ENCODE results near the gene AGPAT1.
A peak's percentile ranks its signal among the peaks of the same experiment; 100 is the strongest.
"Not testable (repeated sequence)": the region's sequence is repeated elsewhere in the genome, so short reads cannot be mapped to it uniquely, and the experiment has no call there.

Gene AGPAT1

DNA sequence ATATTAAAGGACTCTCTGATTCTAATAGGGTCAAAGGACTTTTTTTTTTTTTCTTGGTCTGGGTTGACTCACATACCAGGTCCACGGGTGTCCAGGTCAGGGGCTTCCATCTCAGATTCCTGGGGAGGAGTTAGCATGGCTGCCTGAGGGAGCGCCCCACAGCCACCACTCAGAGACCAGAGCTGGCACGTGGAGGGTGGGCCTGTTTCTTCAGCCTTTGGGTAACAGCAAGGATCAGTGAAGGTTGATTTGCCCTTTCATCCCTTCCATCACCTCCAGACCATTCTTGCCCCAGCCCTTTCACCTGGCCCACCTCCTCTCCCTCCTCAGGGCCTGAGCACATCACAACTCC, 22.4 kb upstream of the AGPAT1 start:
- no peak for DNase-seq

DNA sequence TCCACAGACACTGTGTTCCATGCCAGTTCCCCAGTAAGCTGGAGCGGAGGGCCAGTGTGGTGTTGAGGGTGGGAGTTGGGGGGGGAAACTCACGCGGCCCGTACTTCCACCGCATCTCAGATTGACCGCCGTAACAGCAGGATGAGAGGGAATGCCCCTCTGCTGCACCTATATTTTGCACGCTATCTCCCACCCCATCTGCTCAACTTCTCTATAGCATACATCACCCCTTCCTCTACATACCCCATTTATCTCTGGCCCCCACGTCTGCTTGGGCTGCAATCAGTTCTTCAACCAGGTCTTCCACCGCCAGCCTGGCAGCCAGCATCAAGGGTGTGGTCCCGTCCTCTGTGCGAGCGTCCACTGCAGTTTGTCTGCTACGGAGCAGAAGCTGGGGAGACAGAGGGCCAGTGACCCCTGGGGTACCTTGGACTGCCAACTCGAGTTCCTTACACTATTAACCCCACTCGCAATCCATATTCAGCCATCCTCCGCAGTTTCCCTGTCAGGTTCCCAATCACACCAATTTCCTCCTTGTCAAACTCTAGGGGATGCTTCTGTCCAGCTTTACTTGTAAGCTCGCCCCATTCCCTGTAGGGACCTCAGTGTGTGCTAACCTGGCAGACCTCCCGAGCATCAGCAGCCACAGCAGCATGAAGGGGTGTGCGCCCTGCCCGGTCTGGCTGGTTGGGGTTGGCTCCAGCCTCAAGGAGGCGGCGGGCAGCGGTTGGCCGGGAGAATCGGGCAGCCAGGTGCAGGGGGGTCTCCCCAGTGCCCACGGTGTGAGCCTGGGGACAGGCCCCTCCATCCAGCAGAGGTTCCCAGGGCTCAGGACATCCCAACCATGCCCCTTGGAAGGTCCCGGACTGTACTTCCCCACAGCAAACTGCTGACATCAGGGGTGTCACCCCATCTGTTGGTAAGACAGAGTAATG, 21.1 kb upstream of the AGPAT1 start:
- no peak for DNase-seq

DNA sequence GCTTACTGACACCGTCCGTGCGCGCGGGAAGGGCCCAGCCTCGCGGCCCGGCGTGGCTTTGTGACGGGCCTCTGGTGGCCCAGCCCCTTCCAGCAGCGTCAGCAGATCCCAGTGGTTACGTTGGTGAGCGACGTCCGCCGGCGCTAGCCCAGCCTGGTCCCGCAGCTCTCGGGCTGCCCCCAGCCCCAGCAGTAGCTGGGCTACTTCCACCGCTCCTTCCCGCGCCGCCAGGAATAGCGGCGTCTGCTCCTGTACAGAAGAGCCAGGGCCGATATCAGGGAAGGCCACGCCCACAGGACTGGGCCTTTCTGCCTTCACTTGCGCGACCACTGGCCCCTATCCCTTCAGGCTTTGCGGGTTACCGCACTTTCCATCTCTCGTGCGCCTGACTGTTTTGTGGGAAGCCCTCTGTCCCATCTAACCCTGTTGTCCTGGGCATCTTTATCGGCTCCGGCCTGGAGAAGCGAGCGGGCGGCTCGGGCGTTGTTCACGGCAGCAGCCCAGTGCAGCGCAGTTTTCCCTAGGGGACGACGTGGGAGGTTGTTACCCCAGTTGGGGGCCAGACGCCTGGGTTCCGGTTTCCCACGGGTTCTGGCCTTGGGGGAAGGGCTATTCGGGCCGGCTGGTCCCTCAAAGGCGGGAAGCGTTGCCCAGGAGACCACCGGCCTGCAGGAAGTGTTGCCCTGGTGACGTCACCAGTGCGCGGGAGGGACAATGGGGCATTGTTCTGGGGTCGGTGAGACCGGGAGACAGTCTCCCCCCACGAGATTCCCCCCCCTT, 20.2 kb upstream of the AGPAT1 start:
- DNase-seq: peak; percentile 94

DNA sequence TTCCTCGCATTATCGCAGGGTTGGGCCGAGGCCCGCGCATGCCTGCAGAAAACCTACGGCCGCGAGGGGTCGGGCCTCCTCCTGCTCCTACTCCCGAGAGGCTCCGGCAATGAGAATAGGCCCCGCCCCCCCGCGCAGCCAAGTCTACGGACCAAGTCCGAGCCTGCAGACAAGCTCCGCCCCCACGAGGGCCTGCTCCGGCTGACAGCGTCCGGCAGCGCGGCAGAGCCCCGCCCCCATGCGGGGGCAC, 19.7 kb upstream of the AGPAT1 start:
- peak; percentile 100 for DNase-seq

DNA sequence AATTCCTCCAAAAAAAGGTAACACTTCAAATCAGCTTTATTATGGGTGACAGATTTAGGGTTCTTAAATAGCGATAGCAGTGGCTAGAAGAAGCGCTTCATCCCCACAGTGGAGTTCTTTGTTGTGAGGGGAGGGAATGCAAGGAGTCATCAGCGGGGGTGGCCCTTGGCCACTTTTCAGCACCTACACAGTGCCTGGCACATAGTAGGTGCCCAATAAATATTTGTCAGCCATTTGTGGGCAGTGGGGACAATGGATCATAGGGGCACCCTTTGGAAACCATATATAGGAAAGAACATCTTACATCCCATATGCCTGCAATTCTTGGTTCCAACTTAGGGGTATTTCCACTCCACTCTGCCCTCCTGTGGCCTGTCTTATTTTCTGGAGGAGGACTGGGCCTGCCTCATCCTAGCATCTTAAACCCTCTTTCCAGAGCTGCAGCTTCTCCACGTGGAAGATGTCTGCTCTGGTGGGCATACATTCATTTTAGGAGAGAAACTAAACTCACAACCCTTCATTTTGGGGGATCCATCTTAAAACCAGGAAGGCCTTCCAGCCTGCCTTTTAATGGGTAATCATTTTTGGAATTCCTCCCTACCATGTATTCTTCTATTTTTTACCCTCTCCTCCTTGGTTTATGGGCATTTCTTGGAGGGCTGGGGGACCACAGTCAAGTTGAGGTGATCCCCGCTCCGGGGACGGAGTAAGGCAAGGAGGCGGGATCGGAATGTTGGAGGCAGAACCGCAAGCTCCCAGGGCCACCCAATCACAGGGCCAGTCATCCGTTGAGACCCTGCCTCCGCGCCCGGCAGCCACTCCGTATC, 19.2 kb upstream of the AGPAT1 start:
- no peak for DNase-seq

DNA sequence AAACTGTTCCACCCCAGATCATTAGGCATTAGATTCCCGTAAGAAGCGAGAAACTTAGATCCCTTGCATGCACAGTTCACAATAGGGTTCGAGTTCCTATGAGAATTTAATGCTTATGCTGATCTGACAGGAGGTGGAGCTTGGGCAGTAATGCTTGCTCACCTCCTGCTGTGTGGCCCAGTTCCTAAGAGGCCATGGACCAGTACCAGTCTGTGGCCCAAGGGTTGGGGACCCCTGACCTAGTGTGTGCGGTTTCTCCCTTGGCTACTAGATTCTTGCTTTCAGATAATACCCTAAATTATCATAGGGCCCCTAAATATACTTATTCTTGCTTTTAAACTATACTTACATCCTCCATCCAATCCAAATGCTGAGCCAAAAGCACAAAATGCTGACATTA, 18.5 kb upstream of the AGPAT1 start:
- DNase-seq: no peak

DNA sequence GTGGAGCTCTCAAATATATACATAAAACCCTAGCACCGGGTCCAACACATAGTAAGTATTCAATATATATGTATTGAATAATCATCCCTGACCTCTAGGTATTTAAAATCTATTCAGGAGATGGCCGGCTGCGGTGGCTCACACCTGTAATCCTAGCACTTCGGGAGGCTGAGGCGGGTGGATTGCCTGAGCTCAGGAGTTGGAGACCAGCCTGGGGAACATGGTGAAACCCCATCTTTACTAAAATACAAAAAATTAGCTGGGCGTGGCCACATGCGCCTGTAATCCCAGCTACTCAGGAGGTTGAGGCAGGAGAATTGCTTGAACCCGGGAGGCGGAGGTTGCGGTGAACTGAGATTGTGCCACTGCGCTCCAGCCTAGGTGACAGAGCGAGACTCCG, 17.2 kb upstream of the AGPAT1 start:
- DNase-seq: not testable (repeated sequence)

DNA sequence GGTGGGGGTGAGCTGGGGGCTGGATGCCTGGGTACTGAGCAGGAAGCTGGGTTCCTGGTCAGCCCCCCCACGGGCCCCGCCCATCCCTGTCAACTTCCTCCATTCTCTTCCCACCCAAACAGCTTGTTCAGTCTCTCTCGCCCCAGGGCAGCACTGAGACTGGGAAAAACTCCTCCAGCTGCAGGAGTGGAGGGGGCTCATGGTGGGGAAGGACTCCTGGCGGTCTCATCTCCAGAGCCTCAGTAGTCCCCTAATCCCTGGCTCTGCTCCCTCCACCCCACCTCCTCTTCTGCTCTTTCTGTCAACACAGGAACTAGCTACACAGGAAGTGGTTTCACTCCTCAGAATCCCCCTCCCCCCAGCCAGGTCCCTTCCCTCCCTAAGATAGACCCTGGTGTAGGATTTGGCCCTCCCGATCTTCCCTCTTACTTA, 16.7 kb upstream of the AGPAT1 start, which contains the start of gene GPSM3:
TSS of gene GPSM3 (minus strand) at position 36 of the 432 bp plus-strand sequence. CDS start 130 bp downstream, outside the sequence.
- DNase-seq: peak; percentile 71

DNA sequence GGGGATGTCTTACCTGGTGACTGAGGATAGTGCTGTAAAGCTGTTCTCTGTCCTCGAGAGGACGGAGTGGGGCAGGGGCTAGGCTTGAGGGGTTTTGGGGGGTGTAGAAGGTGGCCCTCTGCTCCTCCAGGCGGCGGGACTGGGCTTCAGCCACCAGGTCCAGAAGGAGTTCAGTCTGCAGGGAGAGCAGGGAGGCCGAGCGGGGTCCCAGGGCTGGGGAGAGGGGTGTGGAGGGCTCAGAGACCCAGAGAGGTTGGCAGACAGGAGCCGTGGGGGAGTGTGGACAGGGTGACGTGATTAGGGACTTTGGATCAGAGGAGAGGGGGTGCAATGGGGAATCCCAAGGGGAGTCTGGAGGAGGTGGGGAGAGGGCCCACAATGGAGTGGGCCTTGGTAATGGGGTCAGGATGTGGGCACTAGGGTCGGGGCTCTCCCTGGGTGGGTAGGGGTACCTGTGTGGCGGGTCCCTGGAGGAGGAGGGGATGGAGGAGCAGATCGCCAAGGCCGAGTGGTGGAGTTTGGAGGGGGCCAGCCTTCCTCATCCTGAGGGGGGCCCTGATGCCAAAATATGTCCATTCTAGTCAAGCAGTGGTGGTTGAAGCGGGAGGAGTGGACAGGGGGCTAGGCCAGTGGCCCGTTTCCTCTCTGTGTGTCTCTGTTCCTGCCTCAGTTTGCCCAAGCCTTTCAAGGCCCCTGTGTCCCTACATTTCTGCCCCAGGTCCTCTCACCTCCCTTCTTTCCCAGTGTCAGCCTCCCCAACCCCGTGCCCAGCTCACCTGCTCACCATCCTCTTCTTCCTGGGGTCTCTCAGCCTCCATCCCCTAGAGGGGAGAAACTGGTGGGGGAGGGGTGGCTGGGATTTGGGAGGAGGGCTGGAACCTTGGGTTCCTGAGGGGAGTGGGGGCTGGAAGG, 16.1 kb upstream of the AGPAT1 start:
- no peak for DNase-seq

DNA sequence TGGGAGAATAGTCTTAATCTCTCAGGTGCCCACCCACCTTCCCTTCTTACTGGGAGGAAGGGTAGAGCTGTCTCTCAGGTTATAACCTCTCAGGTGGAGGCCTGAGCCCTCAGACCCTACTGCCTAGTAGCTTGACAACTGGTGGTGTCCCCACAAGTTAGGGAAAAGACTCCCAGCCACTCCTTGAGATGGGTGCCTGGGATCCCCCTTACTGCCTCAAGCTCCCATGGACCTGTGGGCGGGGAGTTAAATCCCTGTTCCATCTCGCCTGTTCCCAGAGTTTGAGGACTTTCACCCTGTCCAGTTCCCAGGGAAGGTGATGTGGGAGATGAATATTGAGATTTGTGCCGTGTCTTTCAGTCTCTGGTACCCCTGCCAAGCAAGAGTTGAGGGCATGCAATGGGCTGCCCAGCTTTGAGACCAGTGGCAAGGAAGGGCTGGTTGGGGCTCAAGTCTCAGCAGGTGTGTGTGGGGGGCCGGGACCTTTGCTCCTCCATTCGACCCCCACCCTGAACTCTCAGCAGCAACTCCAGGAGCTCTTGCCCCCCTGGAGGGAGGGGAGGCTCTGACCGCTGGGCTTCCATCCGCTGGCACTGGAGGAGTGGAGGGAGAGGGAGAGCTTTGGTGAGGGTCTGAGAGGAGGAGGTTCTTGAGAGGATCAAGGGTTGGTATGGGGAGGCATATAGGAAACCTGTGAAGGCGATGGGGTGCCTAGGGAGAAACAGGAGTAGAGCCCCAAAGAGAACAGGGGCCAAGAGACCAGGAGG, 15.2 kb upstream of the AGPAT1 start:
- DNase-seq: no peak

DNA sequence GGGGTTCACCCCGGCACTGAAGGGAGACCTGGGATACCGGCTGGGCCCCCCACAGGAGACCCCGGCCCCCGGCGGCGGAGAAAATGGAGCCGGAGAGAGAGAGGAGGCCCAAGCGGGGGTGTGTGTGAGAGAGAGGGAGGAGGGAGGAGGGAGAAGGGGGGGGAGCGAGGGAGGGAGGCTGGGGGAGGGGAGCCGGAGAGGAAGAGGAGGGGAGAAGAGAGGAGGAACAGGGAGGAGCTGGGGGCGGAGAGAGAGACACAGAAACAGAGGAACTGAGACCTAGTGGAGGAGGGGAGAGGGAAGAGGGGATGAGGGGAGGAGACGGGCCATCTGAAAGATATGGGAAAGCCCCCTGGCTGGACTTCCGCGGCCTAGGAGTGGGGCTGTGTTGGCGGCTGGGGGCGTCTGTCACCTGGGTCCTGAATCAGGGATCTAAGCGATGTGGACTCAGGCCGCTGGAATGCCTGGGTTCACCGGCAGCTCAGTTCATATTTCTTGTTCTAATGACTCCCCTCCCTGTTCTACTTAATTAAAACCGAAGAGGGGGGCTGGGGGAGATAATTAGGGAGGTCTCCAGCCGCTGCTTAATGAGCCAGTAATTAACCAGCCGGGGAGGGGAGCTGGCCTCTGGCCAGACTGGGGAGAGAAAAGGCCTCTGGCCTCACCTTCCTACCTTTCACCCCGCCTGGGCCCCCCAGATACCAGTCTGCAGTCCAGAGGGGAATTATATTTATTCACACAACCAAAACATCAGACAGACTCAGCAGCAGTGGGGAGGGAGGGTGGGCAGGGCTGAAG, 14.4 kb upstream of the AGPAT1 start, which contains the start of gene PBX2:
TSS of gene PBX2 (minus strand) at position 149 of the 798 bp plus-strand sequence. CDS start 287 bp downstream, outside the sequence.
- peak; percentile 94 for DNase-seq

DNA sequence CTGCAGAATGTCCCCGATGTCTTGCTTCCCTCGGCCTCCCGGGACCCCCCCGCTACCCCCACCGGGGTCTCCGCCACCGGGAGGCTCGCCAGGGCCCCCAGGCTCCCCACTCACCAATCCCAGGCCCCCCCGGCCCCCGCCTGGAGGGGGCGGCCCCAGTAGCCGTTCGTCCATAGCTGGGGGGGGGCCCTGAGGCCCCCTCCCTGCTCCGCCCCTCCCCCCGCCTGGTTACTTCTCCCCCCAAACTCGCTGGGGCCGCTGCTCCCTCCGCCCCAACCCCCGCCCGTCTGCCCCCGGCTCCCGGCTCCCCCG, 13.8 kb upstream of the AGPAT1 start:
- no peak for DNase-seq

DNA sequence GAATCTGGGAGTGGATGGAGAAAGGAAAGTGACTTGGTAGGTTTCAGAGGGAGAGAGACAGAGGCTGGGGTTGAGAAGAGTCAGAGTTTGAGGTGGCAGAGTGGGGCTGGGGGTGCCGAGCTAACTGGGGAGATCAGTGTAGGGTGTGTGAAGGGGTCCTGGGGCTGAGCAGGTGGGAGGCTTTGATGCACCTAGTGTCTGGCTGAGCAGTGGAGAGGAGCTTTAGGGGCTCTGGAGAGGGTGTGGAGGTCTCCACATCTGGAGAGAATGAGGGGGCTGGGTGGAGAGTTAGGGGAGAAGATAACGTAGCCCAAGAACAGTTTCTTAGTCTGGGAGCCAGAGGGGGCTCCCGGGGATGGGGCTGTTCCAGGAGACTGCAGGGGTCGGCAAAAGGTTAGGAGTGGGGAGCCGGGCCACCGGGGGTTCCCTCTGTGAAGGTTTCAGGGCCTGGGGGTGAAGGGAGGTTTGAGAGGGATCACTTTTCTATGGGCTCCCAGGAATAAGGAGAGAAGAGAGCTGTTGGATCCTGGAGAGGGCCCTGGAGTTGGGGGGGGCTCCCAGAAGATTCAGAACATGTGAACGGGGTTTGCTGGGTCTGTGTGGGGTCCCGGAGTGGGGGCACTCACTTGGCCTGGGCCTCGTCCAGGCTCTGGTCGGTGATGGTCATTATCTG, 13.3 kb upstream of the AGPAT1 start:
- DNase-seq: no peak

DNA sequence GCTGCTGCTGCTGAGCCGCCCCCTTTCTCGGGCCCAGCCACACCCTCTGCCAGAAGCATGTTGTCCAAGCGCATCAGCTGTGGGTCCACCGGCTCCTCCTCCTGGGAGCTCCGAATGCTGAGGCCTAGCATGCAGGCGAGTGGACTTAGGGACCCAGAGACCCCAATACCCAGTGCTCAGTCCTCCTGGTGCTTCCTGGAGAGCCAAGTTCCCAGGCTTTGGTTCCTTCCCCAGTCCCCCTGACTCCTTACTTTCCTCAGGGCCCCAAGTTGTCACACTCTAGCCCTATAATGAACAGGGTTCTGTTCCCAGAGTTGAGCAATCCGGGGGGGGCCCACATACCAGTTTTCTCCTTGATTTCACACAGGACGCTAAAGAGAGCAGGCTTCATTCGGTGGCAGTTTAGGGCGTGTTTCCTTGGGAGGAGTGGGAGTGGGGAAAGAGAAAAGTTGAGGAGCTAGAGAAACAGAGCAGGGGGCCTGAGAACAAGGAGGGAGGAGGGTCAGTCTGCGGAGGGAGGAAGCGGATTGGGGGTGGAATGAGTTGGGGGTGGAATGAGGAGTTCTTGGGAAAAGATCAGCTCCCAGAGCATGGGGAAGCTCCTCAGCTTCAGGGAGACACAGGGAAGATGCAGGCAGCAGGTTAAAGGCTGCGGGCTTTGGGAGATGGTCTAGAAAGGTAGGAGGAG, 12.6 kb upstream of the AGPAT1 start:
- DNase-seq: no peak

DNA sequence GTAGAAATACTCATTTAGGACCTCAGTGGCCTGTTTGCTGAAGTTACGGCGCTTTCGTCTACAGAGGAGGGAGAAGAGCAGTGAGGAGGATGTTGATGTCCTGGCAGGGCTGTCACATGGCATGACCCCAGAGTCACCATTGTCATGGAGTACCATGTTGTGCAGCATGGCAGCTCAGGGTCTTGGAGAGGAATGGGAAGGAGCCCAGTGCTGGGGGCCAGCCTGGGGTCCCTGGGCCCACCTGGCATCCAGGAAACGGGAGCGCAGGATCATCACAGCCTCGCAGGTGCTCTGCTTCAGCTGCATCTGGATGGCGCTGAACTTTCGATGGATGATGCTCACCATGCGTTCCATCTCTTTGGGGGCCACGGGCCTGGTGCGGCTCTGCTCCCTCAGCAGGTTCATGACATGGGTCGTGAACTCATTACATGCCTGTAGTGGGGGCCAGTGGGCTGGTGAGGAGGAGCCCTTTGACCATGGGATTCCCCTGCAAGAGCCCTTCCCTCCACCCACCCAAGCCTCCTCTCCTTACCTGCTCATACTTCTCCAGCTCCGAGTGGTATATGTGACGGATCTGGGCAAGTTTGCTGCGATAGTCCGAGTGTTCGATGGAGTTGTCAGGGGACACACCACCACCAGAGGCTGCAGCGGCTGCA, 12.0 kb upstream of the AGPAT1 start:
- DNase-seq: not testable (repeated sequence)

DNA sequence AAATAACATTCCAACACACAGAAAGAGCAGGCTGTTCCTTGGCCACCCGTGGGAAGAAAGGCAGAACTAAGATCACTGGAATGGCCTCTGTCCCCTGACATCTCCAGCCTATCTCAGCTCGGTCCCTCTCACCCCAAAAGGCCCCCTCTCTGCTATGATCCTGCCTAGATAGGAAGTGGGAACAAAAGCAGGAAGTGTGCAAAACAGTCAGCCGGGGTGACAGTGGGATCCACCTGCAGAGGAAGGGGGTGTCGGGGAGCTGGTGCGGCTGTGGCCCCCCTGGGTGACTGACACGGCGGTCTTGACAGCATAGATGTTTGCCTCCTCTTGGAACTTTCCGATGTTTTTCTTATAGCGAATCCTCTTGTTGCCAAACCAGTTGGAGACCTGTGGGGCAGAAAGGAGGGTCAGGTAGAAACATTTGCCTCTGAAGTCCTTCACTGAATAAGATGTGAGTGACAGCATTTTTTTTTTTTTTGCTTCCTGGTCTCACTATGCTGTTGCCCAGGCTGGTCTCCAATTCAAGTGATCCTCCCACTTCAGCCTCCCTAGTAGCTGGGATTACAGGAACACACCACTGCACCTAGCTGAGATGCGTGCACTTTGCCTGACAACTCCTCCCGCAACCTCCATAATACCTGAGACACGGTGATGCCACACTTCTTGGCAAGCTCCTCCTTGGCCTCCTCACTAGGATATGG, 11.3 kb upstream of the AGPAT1 start:
- DNase-seq: no peak

DNA sequence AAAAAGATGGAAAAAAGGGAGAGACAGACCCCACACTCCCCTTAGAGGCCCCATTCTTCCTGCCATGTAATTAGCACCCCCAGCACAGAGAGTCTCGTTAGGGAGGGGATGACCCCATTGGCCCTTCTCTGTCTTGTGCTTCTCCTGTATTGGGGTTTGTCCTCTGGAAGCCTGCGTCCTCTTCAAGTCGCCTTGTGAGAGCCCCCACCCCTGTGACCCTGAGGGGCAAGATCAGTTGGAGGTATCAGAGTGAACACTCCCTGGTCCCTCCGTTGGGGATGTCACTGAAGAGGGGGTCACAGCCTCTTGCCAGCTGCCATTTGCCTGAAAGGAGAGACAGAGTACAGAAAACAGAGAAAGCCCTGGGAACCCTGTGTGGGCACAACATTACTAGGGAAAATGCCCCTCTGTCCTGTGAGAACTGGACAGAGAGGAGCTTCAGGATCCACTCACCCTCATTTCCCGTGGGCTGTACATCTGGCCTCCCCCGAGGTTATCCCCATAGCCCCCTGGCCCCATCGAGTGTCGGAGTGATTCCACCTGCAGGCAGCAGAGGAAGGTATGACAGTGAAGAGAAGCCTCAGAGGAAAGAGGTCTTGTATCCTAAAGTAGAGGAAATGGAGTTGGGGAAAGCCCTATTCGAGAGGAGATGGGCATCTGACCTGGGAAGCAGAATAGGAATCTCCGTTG, 10.4 kb upstream of the AGPAT1 start:
- not testable (repeated sequence) for DNase-seq

Measured in islet precursor cell (in vitro differentiated cells).